GM18873 (cell line): ENCODE results near the gene HCN4.
"Not testable (repeated sequence)": the region's sequence is repeated elsewhere in the genome, so short reads cannot be mapped to it uniquely, and the experiment has no call there.

Experiments
- ATAC-seq: cut with Tn5 transposase; IDR thresholded peaks from one replicate; pipeline ENCODE4 v1.9.1; 2021; ENCODE audit warnings: mild to moderate bottlenecking, moderate library complexity, moderate number of reproducible peaks; ENCODE audit not compliant: unreplicated experiment, low FRiP score

HCN4 gene

GRCh38 chr15:73305331-73306211 lies 63.2 kb downstream of the HCN4 start:
- no peak for ATAC-seq

- ATAC-seq: no peak
Measured at GRCh38 chr15:73303636-73304035, 65.1 kb downstream of the HCN4 start.

- ATAC-seq: not testable (repeated sequence)
Measured at GRCh38 chr15:73300286-73300685, 68.5 kb downstream of the HCN4 start.

GRCh38 chr15:73298522-73299245 lies 70.1 kb downstream of the HCN4 start:
- no peak for ATAC-seq

- no peak for ATAC-seq
Measured at GRCh38 chr15:73296609-73297353, 72.0 kb downstream of the HCN4 start.

- no peak for ATAC-seq
Measured at GRCh38 chr15:73295630-73296286, 73.0 kb downstream of the HCN4 start.

GRCh38 chr15:73293773-73294172 lies 75.0 kb downstream of the HCN4 start:
- ATAC-seq: no peak

- no peak for ATAC-seq
Measured at GRCh38 chr15:73291441-73291840, 77.3 kb downstream of the HCN4 start.

GRCh38 chr15:73287019-73287418 lies 81.7 kb downstream of the HCN4 start:
- ATAC-seq: no peak

- ATAC-seq: no peak
Measured at GRCh38 chr15:73286311-73286710, 82.4 kb downstream of the HCN4 start.

- ATAC-seq: no peak
Measured at GRCh38 chr15:73284090-73284716, 84.6 kb downstream of the HCN4 start.

GRCh38 chr15:73283366-73283962 lies 85.3 kb downstream of the HCN4 start:
- no peak for ATAC-seq

- ATAC-seq: no peak
Measured at GRCh38 chr15:73282567-73283365, 86.0 kb downstream of the HCN4 start.

GRCh38 chr15:73275862-73276261 lies 92.9 kb downstream of the HCN4 start:
- ATAC-seq: no peak

- no peak for ATAC-seq
Measured at GRCh38 chr15:73273181-73274002, 95.4 kb downstream of the HCN4 start.

- no peak for ATAC-seq
Measured at GRCh38 chr15:73270366-73271097, 98.2 kb downstream of the HCN4 start.
